ENCODE results near the gene RPL9.
A peak's percentile ranks its signal among the peaks of the same experiment; 100 is the strongest.

RPL9 gene

GRCh38 chr4:39486221-39486804, 27.6 kb upstream of the RPL9 start:
- H3K27ac ChIP-seq (ENCODE audit: low read depth, low read length, severe bottlenecking) = no peak overlapping the region
- H3K9me3 ChIP-seq (ENCODE audit: control insufficient read depth, low read length) = peaks cover 3% of the 10 kb centered on the region
- H3K4me1 ChIP-seq (ENCODE audit: control insufficient read depth, insufficient read depth, low read length, poor library complexity, severe bottlenecking) = peaks cover 6% of the 10 kb centered on the region
- H3K36me3 ChIP-seq (ENCODE audit: control insufficient read depth, insufficient read depth, low read length) = no peaks in the 10 kb centered on the region
- H3K4me3 ChIP-seq (ENCODE audit: extremely low read depth, insufficient read depth, low read length, poor library complexity, severe bottlenecking) = no peak overlapping the region
- 88 to 89% methylated on average over 9 of the region's 10 CpGs for WGBS, 2 experiments (ENCODE audit: insufficient coverage in 2 of 2)

- Histone ChIP-seq H3K27ac (ENCODE audit: low read depth, low read length, severe bottlenecking) (no peak overlapping the region), H3K4me1 (ENCODE audit: control insufficient read depth, insufficient read depth, low read length, poor library complexity, severe bottlenecking) (peaks cover 6% of the 10 kb centered on the region), H3K36me3 (ENCODE audit: control insufficient read depth, insufficient read depth, low read length) (no peaks in the 10 kb centered on the region), H3K4me3 (ENCODE audit: extremely low read depth, insufficient read depth, low read length, poor library complexity, severe bottlenecking) (no peak overlapping the region), H3K9me3 (ENCODE audit: control insufficient read depth, low read length) (peaks cover 3% of the 10 kb centered on the region)
- 94% methylated on average over 5 of the region's 6 CpGs for WGBS, 2 experiments (ENCODE audit: insufficient coverage in 2 of 2)
These were observed 26.0 kb upstream of the RPL9 start for GRCh38 chr4:39484582-39485272.

GRCh38 chr4:39480902-39481695, 22.4 kb upstream of the RPL9 start:
- Histone ChIP-seq H3K27ac (ENCODE audit: low read depth, low read length, severe bottlenecking) (no peak overlapping the region), H3K4me1 (ENCODE audit: control insufficient read depth, insufficient read depth, low read length, poor library complexity, severe bottlenecking) (no peaks in the 10 kb centered on the region), H3K36me3 (ENCODE audit: control insufficient read depth, insufficient read depth, low read length) (peaks cover 9% of the 10 kb centered on the region), H3K4me3 (ENCODE audit: extremely low read depth, insufficient read depth, low read length, poor library complexity, severe bottlenecking) (no peak overlapping the region), H3K9me3 (ENCODE audit: control insufficient read depth, low read length) (peaks cover 3% of the 10 kb centered on the region)
- WGBS, 2 experiments (ENCODE audit: insufficient coverage in 2 of 2) = 89 to 92% methylated on average over 19 to 20 of the region's 21 CpGs

GRCh38 chr4:39480251-39480650, 21.5 kb upstream of the RPL9 start:
- 92 to 95% methylated on average over 27 of the region's 27 CpGs for WGBS, 2 experiments (ENCODE audit: insufficient coverage in 2 of 2)
- no peak overlapping the region for H3K4me3 ChIP-seq (ENCODE audit: extremely low read depth, insufficient read depth, low read length, poor library complexity, severe bottlenecking)
- H3K9me3 ChIP-seq (ENCODE audit: control insufficient read depth, low read length) = no peaks in the 10 kb centered on the region
- no peak overlapping the region for H3K27ac ChIP-seq (ENCODE audit: low read depth, low read length, severe bottlenecking)
- H3K36me3 ChIP-seq (ENCODE audit: control insufficient read depth, insufficient read depth, low read length) = peaks cover 9% of the 10 kb centered on the region
- H3K4me1 ChIP-seq (ENCODE audit: control insufficient read depth, insufficient read depth, low read length, poor library complexity, severe bottlenecking) = no peaks in the 10 kb centered on the region

- Histone ChIP-seq H3K27ac (ENCODE audit: low read depth, low read length, severe bottlenecking) (no peak overlapping the region), H3K4me1 (ENCODE audit: control insufficient read depth, insufficient read depth, low read length, poor library complexity, severe bottlenecking) (no peaks in the 10 kb centered on the region), H3K9me3 (ENCODE audit: control insufficient read depth, low read length) (no peaks in the 10 kb centered on the region), H3K36me3 (ENCODE audit: control insufficient read depth, insufficient read depth, low read length) (peaks cover 18% of the 10 kb centered on the region), H3K4me3 (ENCODE audit: extremely low read depth, insufficient read depth, low read length, poor library complexity, severe bottlenecking) (no peak overlapping the region)
- WGBS, 2 experiments (ENCODE audit: insufficient coverage in 2 of 2) = 94 to 100% methylated on average over 2 to 3 of the region's 5 CpGs
These were observed 17.6 kb upstream of the RPL9 start for GRCh38 chr4:39476187-39476895.

- WGBS, 2 experiments (ENCODE audit: insufficient coverage in 2 of 2) = 100% methylated on average over 1 of the region's 3 CpGs; no CpG with 5 or more reads in 1 of the 2 experiments
- Histone ChIP-seq H3K27ac (ENCODE audit: low read depth, low read length, severe bottlenecking) (no peak overlapping the region), H3K4me3 (ENCODE audit: extremely low read depth, insufficient read depth, low read length, poor library complexity, severe bottlenecking) (no peak overlapping the region), H3K9me3 (ENCODE audit: control insufficient read depth, low read length) (no peaks in the 10 kb centered on the region), H3K4me1 (ENCODE audit: control insufficient read depth, insufficient read depth, low read length, poor library complexity, severe bottlenecking) (no peaks in the 10 kb centered on the region), H3K36me3 (ENCODE audit: control insufficient read depth, insufficient read depth, low read length) (peaks cover 26% of the 10 kb centered on the region)
These were observed 13.7 kb upstream of the RPL9 start for GRCh38 chr4:39472396-39472795.

GRCh38 chr4:39470402-39470801, 11.7 kb upstream of the RPL9 start:
- H3K4me1 ChIP-seq (ENCODE audit: control insufficient read depth, insufficient read depth, low read length, poor library complexity, severe bottlenecking) = no peaks in the 10 kb centered on the region
- WGBS, 2 experiments (ENCODE audit: insufficient coverage in 2 of 2) = 100% methylated on average over 1 of the region's 1 CpG; no CpG with 5 or more reads in 1 of the 2 experiments

GRCh38 chr4:39469429-39470077, 10.8 kb upstream of the RPL9 start:
- H3K27ac ChIP-seq (ENCODE audit: low read depth, low read length, severe bottlenecking) = peak overlapping the region; percentile 11
- H3K4me3 ChIP-seq (ENCODE audit: extremely low read depth, insufficient read depth, low read length, poor library complexity, severe bottlenecking) = no peak overlapping the region
- WGBS, 2 experiments (ENCODE audit: insufficient coverage in 2 of 2) = 60 to 73% methylated on average over 3 to 4 of the region's 4 CpGs
- H3K9me3 ChIP-seq (ENCODE audit: control insufficient read depth, low read length) = no peaks in the 10 kb centered on the region
- no peaks in the 10 kb centered on the region for H3K4me1 ChIP-seq (ENCODE audit: control insufficient read depth, insufficient read depth, low read length, poor library complexity, severe bottlenecking)
- H3K36me3 ChIP-seq (ENCODE audit: control insufficient read depth, insufficient read depth, low read length) = peaks cover 31% of the 10 kb centered on the region

More at GRCh38 chr4:39470402-39470801, 11.7 kb upstream of the RPL9 start:
- H3K4me3 ChIP-seq (ENCODE audit: extremely low read depth, insufficient read depth, low read length, poor library complexity, severe bottlenecking) = no peak overlapping the region
- no peak overlapping the region for H3K27ac ChIP-seq (ENCODE audit: low read depth, low read length, severe bottlenecking)
- peaks cover 29% of the 10 kb centered on the region for H3K36me3 ChIP-seq (ENCODE audit: control insufficient read depth, insufficient read depth, low read length)
- H3K9me3 ChIP-seq (ENCODE audit: control insufficient read depth, low read length) = no peaks in the 10 kb centered on the region

- no peaks in the 10 kb centered on the region for H3K9me3 ChIP-seq (ENCODE audit: control insufficient read depth, low read length)
- WGBS, 2 experiments (ENCODE audit: insufficient coverage in 2 of 2) = 94 to 96% methylated on average over 3 of the region's 4 CpGs
- H3K4me1 ChIP-seq (ENCODE audit: control insufficient read depth, insufficient read depth, low read length, poor library complexity, severe bottlenecking) = no peaks in the 10 kb centered on the region
- no peak overlapping the region for H3K4me3 ChIP-seq (ENCODE audit: extremely low read depth, insufficient read depth, low read length, poor library complexity, severe bottlenecking)
- H3K27ac ChIP-seq (ENCODE audit: low read depth, low read length, severe bottlenecking) = no peak overlapping the region
- peaks cover 49% of the 10 kb centered on the region for H3K36me3 ChIP-seq (ENCODE audit: control insufficient read depth, insufficient read depth, low read length)
These were observed 8.7 kb upstream of the RPL9 start for GRCh38 chr4:39467464-39467863.

GRCh38 chr4:39466747-39467146, 8.0 kb upstream of the RPL9 start:
- Histone ChIP-seq H3K27ac (ENCODE audit: low read depth, low read length, severe bottlenecking) (no peak overlapping the region), H3K9me3 (ENCODE audit: control insufficient read depth, low read length) (no peaks in the 10 kb centered on the region), H3K4me3 (ENCODE audit: extremely low read depth, insufficient read depth, low read length, poor library complexity, severe bottlenecking) (no peak overlapping the region), H3K4me1 (ENCODE audit: control insufficient read depth, insufficient read depth, low read length, poor library complexity, severe bottlenecking) (no peaks in the 10 kb centered on the region), H3K36me3 (ENCODE audit: control insufficient read depth, insufficient read depth, low read length) (peaks cover 43% of the 10 kb centered on the region)
- no CpG with 5 or more reads among the region's 4 CpGs for WGBS, 2 experiments (ENCODE audit: insufficient coverage in 2 of 2)
